OCI-M1 (cell line): ENCODE results near the gene TNRC6B.
"Not testable (repeated sequence)": the region's sequence is repeated elsewhere in the genome, so short reads cannot be mapped to it uniquely, and the experiment has no call there.

Source experiments
- DNase-seq: peaks from one replicate; lab custom pipeline; 2025; lab: John Stamatoyannopoulos, UW

TNRC6B gene

GRCh38 chr22:40364431-40364830, 186.7 kb downstream of the TNRC6B start:
- DNase-seq, result no peak

GRCh38 chr22:40366068-40366467, 188.3 kb downstream of the TNRC6B start:
- DNase-seq, result no peak

DNA sequence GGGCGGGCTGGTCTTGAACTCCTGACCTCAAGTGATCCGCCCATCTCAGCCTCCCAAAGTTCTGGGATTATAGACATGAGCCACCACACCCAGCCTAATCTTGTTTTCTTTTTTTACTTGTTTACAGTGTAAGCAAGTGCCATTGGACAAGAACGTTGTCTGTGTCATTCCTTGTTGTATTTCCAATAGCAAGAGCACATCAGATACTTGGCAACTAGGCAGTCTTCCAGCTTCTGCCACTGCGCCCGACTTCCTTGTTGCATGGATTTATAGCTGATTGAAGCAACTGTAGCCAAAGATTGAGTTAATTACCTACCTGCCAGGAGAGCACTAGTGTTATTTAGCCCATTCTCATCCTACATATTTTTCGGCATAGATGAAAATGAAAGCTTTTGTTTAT, 189.6 kb downstream of the TNRC6B start:
- DNase-seq, result no peak

GRCh38 chr22:40368016-40368415, 190.3 kb downstream of the TNRC6B start:
- DNase-seq, result no peak

GRCh38 chr22:40368836-40369235, 191.1 kb downstream of the TNRC6B start:
- DNase-seq, result no peak

DNA sequence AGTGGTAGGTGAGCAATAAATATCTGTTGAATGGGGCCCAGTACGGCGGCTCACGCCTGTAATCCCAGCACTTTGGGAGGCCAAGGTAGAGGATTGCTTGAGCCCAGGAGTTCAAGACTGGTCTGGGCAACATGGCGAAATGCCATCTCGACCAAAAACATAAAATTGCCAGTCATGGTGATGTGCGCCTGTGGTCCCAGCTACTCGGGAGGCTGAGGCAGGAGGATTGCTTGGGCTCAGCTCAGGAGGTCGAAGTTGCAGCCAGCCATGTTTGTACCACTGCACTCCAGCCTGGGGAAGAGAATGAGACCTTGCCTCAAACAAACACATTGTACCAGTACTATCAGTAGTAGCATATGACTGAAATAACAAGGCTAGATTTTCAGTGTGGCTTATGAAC, 196.8 kb downstream of the TNRC6B start:
- no peak for DNase-seq

DNA sequence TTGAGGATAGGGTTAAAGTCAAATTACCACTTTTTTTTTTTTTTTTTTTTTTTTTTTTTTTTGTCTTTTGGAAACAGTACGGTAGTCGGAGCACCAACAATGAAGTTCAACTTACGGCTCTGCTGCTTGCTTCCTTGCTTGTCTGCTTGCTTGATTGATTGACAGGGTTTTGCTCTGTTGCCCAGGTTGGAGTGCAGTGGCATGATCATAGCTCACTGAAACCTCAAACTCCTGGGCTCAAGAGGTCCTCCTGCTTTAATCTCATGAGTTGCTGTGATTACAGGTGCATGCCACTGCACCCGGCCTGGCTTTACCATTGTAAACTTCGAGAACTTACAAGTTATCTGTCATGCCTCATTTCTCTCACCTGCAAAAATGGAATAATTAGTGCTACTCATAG, 198.4 kb downstream of the TNRC6B start:
- no peak for DNase-seq

DNA sequence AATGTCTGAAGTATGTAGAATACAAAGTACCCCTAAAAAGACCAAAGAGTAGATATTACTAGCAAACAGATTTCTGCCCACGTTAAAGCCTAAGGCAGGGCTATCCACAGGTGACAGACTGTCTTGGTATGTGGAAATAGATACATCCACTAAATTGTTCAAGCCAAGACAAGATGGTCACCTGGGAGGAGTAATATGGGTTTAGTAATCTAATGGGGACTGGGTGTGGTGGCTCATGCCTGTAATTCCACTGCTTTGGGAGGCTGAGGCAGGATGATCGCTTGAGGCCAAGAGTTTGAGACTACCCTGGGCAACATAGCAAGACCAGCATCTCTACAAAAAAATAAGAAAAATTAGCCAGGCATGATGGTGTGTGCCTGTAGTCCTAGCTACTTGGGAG, 200.2 kb downstream of the TNRC6B start:
- DNase-seq, result no peak

DNA sequence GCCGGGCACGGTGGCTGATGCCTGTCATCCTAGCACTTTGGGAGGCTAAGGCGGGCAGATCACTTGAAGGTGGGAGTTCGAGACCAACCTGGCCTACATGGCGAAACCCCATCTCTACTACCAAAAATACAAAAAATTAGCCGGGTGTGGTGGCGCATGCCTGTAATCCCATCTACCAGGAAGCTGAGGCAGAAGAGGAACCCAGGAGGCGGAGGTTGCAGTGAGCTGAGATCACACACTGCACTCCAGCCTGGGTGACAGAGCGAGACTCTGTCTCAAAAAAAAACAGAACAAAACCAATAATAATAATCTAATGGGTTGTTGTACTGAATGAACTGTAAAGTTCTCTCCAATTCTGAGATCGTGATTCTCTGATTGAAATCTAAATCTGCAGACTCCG, 200.7 kb downstream of the TNRC6B start:
- DNase-seq, result not testable (repeated sequence)

DNA sequence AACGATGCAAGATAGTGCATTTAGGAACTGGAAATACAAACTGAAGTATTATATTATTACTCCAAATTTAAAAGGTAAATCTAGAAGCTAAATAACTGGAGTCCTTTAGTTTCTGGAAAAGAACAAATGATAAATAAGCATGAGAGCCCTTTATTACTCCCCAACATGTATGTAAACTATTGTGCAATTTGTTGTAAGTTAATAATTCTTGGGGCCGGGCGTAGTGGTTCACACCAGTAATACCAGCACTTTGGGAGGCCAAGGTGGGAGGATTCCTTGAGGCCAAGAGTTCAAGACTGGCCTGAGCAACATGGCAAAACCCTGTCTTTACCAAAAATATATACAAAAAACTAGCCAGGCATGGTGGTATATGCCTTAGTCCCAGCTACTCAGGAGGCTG, 203.7 kb downstream of the TNRC6B start:
- no peak for DNase-seq

DNA sequence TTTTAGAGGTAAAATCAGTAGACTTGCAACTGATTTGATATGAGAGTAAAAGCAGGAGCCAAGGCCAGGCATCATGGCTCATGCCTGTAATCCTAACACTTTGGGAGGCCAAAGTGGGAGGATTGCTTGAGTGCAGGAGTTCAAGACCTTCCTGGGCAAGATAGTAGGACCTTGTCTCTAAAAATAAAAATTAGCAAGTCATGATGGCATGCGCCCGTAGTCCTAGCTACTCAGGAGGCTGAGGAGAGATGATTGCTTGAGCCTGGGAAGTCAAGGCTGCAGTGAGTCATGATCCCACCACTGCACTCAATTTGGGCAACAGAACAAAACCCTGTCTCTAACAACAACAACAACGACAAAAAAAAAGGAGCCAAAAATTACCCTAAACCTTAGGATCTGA, 206.2 kb downstream of the TNRC6B start:
- peak; percentile 47 for DNase-seq

DNA sequence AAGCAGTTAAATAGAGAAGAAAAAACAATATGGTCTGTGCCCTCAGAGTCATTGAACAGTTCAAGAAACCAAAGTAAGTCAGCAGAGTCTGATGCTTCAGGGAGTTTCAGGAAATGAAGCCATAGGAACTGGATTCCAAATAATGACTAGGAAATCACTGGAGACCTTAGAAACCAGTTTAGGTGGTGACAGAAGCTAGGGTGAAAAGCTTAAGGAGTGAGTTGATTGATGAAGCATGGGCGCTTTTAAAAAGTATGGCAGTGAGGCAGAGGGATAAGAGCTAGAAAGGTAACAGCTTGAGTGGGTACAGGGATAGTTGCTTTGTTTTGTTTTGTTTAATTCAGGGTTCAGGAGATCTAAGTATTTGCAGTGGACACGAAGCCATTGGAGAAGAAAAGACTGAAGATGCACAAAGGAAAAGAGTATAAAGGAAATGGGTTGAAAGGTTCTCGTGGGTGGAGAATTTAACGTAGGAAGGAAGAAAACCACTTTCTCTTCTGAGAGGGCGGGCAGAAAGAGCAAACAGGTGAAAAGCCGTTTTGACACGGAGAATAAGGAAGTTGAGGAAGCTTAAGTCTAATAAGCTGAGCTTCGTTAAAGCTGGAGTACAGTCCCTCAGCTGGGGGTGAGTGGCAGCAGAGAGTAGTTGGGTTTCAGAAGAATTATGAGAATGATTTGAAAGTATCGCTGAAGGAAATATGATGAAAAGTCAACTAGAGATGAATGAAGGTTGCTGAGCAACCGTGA, 207.5 kb downstream of the TNRC6B start:
- DNase-seq, result peak; percentile 52
